Mesothelial cell of epicardium (in vitro differentiated cells): ENCODE results near the gene LIN52. TPM values are rescaled to one million over a fixed set of nuclear protein-coding genes. Genes with fewer than 3 reads are reported as not detected.

ENCODE experiments used
- DNase-seq, 2 experiments: peaks; one replicate each; pipeline ENCODE4 v3.0.0; 2021; ENCODE audit warnings: low spot score in 2 of 2; ENCODE audit not compliant: unreplicated experiment in 2 of 2
- H3K27ac Mint-ChIP-seq: 2 replicates; pipeline ENCODE4 v1.8.0; 2021; ENCODE audit warnings: mixed read lengths
- H3K27me3 Mint-ChIP-seq: 2 replicates; pipeline ENCODE4 v1.8.0; 2021; ENCODE audit warnings: low read depth, mixed read lengths
- H3K36me3 Mint-ChIP-seq: 2 replicates; pipeline ENCODE4 v1.8.0; 2021; ENCODE audit warnings: mixed read lengths
- H3K4me1 Mint-ChIP-seq: 2 replicates; pipeline ENCODE4 v1.8.0; 2021; ENCODE audit warnings: mixed read lengths
- H3K4me3 Mint-ChIP-seq: 2 replicates; pipeline ENCODE4 v1.8.0; 2021; ENCODE audit warnings: mild to moderate bottlenecking, moderate library complexity, mixed read lengths
- H3K9me3 Mint-ChIP-seq: 2 replicates; pipeline ENCODE4 v1.8.0; 2021; ENCODE audit warnings: mixed read lengths
- CTCF ChIP-seq: fragments of 200-600 bp; sonication (generic); IDR thresholded peaks from one replicate; pipeline ENCODE4 v1.5.0; 2021; ENCODE audit warnings: antibody characterized with exemption; ENCODE audit not compliant: unreplicated experiment
- total RNA-seq: library from RNA; stranded (reverse); gene quantifications from 3 replicates; pipeline ENCODE4 v1.2.1, GENCODE V29; 2021

Gene LIN52
- total RNA-seq, 1 donor from 2014 or later = 11.4 TPM

GRCh38 chr14:74169906-74170305 lies 85.2 kb downstream of the LIN52 start:
- no peaks in the 10 kb centered on the region for H3K4me1 Mint-ChIP-seq
- no peak overlapping the region for H3K27ac Mint-ChIP-seq
- no peak for DNase-seq
- no peaks in the 10 kb centered on the region for H3K36me3 Mint-ChIP-seq
- H3K27me3 Mint-ChIP-seq = no peaks in the 10 kb centered on the region
- H3K4me3 Mint-ChIP-seq = no peak overlapping the region
- H3K9me3 Mint-ChIP-seq = no peaks in the 10 kb centered on the region
- no peak for TF ChIP-seq CTCF

GRCh38 chr14:74176400-74176793 lies 91.6 kb downstream of the LIN52 start:
- H3K4me3 Mint-ChIP-seq = no peak overlapping the region

GRCh38 chr14:74179856-74180255 lies 95.1 kb downstream of the LIN52 start:
- Mint-ChIP-seq H3K4me1 (no peaks in the 10 kb centered on the region), H3K36me3 (peaks cover 2% of the 10 kb centered on the region), H3K27me3 (no peaks in the 10 kb centered on the region), H3K9me3 (no peaks in the 10 kb centered on the region), H3K27ac (no peak overlapping the region), H3K4me3 (no peak overlapping the region)
- no peak for DNase-seq
- no peak for TF ChIP-seq CTCF

More at GRCh38 chr14:74176400-74176793, 91.6 kb downstream of the LIN52 start:
- no peaks in the 10 kb centered on the region for H3K36me3 Mint-ChIP-seq
- H3K4me1 Mint-ChIP-seq = no peaks in the 10 kb centered on the region
- no peak overlapping the region for H3K27ac Mint-ChIP-seq
- no peak for DNase-seq
- H3K9me3 Mint-ChIP-seq = no peaks in the 10 kb centered on the region
- no peaks in the 10 kb centered on the region for H3K27me3 Mint-ChIP-seq
- TF ChIP-seq CTCF = no peak

GRCh38 chr14:74190927-74191575 lies 106.3 kb downstream of the LIN52 start:
- DNase-seq = no peak
- H3K27me3 Mint-ChIP-seq = no peaks in the 10 kb centered on the region
- H3K4me3 Mint-ChIP-seq = no peak overlapping the region
- no peak overlapping the region for H3K27ac Mint-ChIP-seq
- no peak for TF ChIP-seq CTCF
- peaks cover 10% of the 10 kb centered on the region for H3K4me1 Mint-ChIP-seq
- no peaks in the 10 kb centered on the region for H3K9me3 Mint-ChIP-seq
- H3K36me3 Mint-ChIP-seq = no peaks in the 10 kb centered on the region

- Mint-ChIP-seq H3K4me1 (peaks cover 8% of the 10 kb centered on the region), H3K27ac (no peak overlapping the region), H3K4me3 (no peak overlapping the region), H3K27me3 (no peaks in the 10 kb centered on the region), H3K9me3 (no peaks in the 10 kb centered on the region), H3K36me3 (peaks cover 8% of the 10 kb centered on the region)
- DNase-seq = no peak
- no peak for TF ChIP-seq CTCF
Observed at GRCh38 chr14:74194506-74195274, 109.9 kb downstream of the LIN52 start.
